K562 (cell line): Measurements from ENCODE around the gene DSCAM. TPM values are rescaled to one million over a fixed set of nuclear protein-coding genes. Genes with fewer than 3 reads are reported as not detected.

Source experiments
- ATAC-seq: fragments of 200-7000 bp; cut with Tn5 transposase; 3 replicates; pipeline ENCODE4 v1.9.1; 2020; ENCODE audit warnings: moderate library complexity
- BruUV-seq: library from RNA; stranded (reverse); fragments of 400-500 nt; replicated peaks from 2 replicates; lab custom pipeline; 2021; lab: Mats Ljungman, UMichigan
- CTCF ChIA-PET: fragments of 300-600 bp; formaldehyde crosslinking; extraction: SDS; loops from one replicate; lab custom pipeline; 2021; ENCODE audit warnings: low intra/inter-chr PET ratio; lab: Yijun Ruan, JAX
- POLR2A ChIA-PET: fragments of 300-600, 350-650 bp; sonication (Branson Sonifier 250); formaldehyde crosslinking; extraction: SDS; loops from one replicate; lab custom pipeline; 2021; ENCODE audit warnings: antibody characterized with exemption, inconsistent platforms; lab: Yijun Ruan, JAX
- DNase-seq, 4 experiments: peaks; one replicate each; pipeline versions ENCODE4 v3.0.0 to v3.0.0-alpha.2; 2011 to 2018; ENCODE audit warnings: low spot score in 3 of 4, mixed read lengths in 3 of 4; ENCODE audit errors: extremely low read depth in 1 of 4
- FAIRE-seq: peaks from 2 replicates; lab custom pipeline; 2011; peaks lifted over from hg19 to GRCh38; lab: Jason Lieb, UNC
- H2AFZ ChIP-seq: 2 replicates; pipeline ENCODE4 v1.6.0; 2011; ENCODE audit warnings: low read depth, low read length, control low read depth, inconsistent platforms
- H3K27ac ChIP-seq: fragments of 200-600 bp; 3 replicates; pipeline ENCODE4 v1.8.0; 2011; ENCODE audit warnings: low read depth, mild to moderate bottlenecking, control low read depth, inconsistent platforms, low read length, moderate library complexity, mixed read lengths; ENCODE audit errors: extremely low read depth
- H3K27me3 ChIP-seq, 2 experiments: fragments of 300-600 bp in 1 of 2; 2 replicates in 1 of 2; 3 replicates in 1 of 2; pipeline versions ENCODE4 v1.6.0 to v1.8.0; 2011; ENCODE audit warnings: inconsistent platforms in 2 of 2, low read length in 2 of 2, mild to moderate bottlenecking in 1 of 2, mixed read lengths in 1 of 2, moderate library complexity in 1 of 2; ENCODE audit not compliant: control insufficient read depth in 2 of 2, insufficient read depth in 2 of 2
- H3K36me3 ChIP-seq: fragments of 300-600 bp; 3 replicates; pipeline ENCODE4 v1.8.0; 2011; ENCODE audit warnings: mild to moderate bottlenecking, low read length, inconsistent platforms; ENCODE audit not compliant: control insufficient read depth, insufficient read depth
- H3K4me1 ChIP-seq, 2 experiments: fragments of 200-600 bp in 1 of 2; replicated peaks in 1 of 2; 2 replicates in 1 of 2; 3 replicates in 1 of 2; pipeline versions ENCODE4 v1.5.1 to v1.8.0; 2011; ENCODE audit warnings: inconsistent platforms in 2 of 2, low read length in 2 of 2, mild to moderate bottlenecking in 1 of 2, mixed read lengths in 1 of 2, moderate library complexity in 1 of 2; ENCODE audit not compliant: control insufficient read depth in 2 of 2, insufficient read depth in 2 of 2
- H3K4me2 ChIP-seq: 2 replicates; pipeline ENCODE4 v1.6.1; 2011; ENCODE audit warnings: low read length, control low read depth, inconsistent platforms, mixed read lengths; ENCODE audit not compliant: insufficient read depth
- H3K4me3 ChIP-seq: fragments of 200-600 bp; sonication (generic), shearing (Covaris generic); 2 replicates; pipeline ENCODE4 v1.5.1; 2016; ENCODE audit warnings: control low read depth, inconsistent platforms
- H3K79me2 ChIP-seq: fragments of 200-600 bp; 3 replicates; pipeline ENCODE4 v1.8.0; 2011; ENCODE audit warnings: low read length, inconsistent platforms; ENCODE audit not compliant: control insufficient read depth, insufficient read depth
- H3K9ac ChIP-seq, 2 experiments: 2 replicates each; pipeline versions ENCODE4 v1.6.0 to v1.6.1; 2011; ENCODE audit warnings: low read depth in 2 of 2, low read length in 2 of 2, control low read depth in 1 of 2, inconsistent platforms in 1 of 2, mild to moderate bottlenecking in 1 of 2, mixed read lengths in 1 of 2; ENCODE audit not compliant: insufficient read depth in 1 of 2
- H3K9me1 ChIP-seq: one replicate; pipeline ENCODE4 v1.6.0; 2011; ENCODE audit warnings: inconsistent platforms, mild to moderate bottlenecking, low read length, moderate library complexity; ENCODE audit not compliant: control insufficient read depth, insufficient read depth
- H3K9me3 ChIP-seq: replicated peaks from 2 replicates; pipeline ENCODE4 v1.5.1; 2011; ENCODE audit warnings: low read depth, low read length, inconsistent platforms; ENCODE audit not compliant: control insufficient read depth, insufficient read depth
- H4K20me1 ChIP-seq: replicated peaks from 2 replicates; pipeline ENCODE4 v1.6.1; 2011; ENCODE audit warnings: low read length, inconsistent platforms, mixed read lengths; ENCODE audit not compliant: control insufficient read depth, insufficient read depth
- NFE2L1 ChIP-seq: fragments of 450-650 bp; IDR thresholded peaks from 2 replicates; pipeline ENCODE4 v1.6.1; 2016; ENCODE audit warnings: missing genetic modification characterization, low read depth, mild to moderate bottlenecking, missing compliant biosample characterization, moderate library complexity, borderline replicate concordance
- STAT6 ChIP-seq: sonication (generic); formaldehyde crosslinking; IDR thresholded peaks from 2 replicates; pipeline ENCODE4 v1.8.1; 2023; ENCODE audit warnings: mild to moderate bottlenecking, missing genetic modification reagents
- WGBS: fragments of 100-300 bp; shearing (Covaris generic); methylation state at CpG from one replicate; pipeline ENCODE4 v1.1.6; 2016; ENCODE audit warnings: low coverage, mixed read lengths; ENCODE audit not compliant: insufficient coverage; ENCODE audit errors: missing lambda C conversion rate; 5-methylcytosine and 5-hydroxymethylcytosine counted together
- in situ Hi-C: fragments of 300-500 bp; cut with MboI; formaldehyde crosslinking; loops from 4 replicates; pipeline ENCODE4 v1.15.0; 2018; ENCODE audit warnings: inconsistent platforms, mixed read lengths
- intact Hi-C: fragments of 100-400 bp; cut with micrococcal nuclease; formaldehyde crosslinking; loops from 2 replicates; pipeline ENCODE4 v1.14.2; 2022
- polyA plus RNA-seq, 8 experiments: library from polyadenylated mRNA; depleted of rRNA in 4 of 8; stranded (reverse) in 5 of 8; unstranded in 3 of 8; fragments of >200 nt; fragmentation: Nextera tagmentation in 2 of 8; fragmentation: Illumina TruSeq in 1 of 8; extraction: Ambion mirVana in 2 of 8; extraction: Trizol in 1 of 8; gene quantifications; 2 replicates each; pipeline versions ENCODE4 v1.2.1 to v1.2.3, GENCODE V29; 2011 to 2014; ENCODE audit warnings: inconsistent platforms in 1 of 8, missing spikeins in 1 of 8
- total RNA-seq, 7 experiments: library from RNA; depleted of rRNA in 6 of 7; stranded (reverse); fragments of >200 nt in 6 of 7; fragmentation: Illumina TruSeq in 2 of 7; extraction: Trizol in 2 of 7; gene quantifications; 2 replicates each; pipeline versions ENCODE4 v1.2.1 to v1.2.3, GENCODE V29; 2011 to 2021; ENCODE audit warnings: low replicate concordance in 1 of 7

DSCAM gene
- total and polyA plus RNA-seq, 9 of the 15 experiments (the other 6 are each of a cell fraction or from before 2014, with no cell fraction given): not detected

- Histone ChIP-seq H3K27ac (no peak overlapping the region), H2AFZ (no peak overlapping the region), H3K4me2 (no peak overlapping the region), H3K4me3 (no peak overlapping the region), H3K9me1 (no peaks in the 10 kb centered on the region), H4K20me1 (no peaks in the 10 kb centered on the region), H3K9ac (no peak overlapping the region), H3K79me2 (no peaks in the 10 kb centered on the region), H3K9me3 (0 out of 2 replicates have a peak, but pooled peaks cover 2% of the 10 kb centered on the region), H3K4me1 (no peaks in the 10 kb centered on the region), H3K27me3 (no peaks in the 10 kb centered on the region), H3K36me3 (no peaks in the 10 kb centered on the region)
- no TSS peak for BruUV-seq
- in situ Hi-C loops (no loop called here), intact Hi-C loops (no loop called here)
- ATAC-seq (no peak), DNase-seq (no peak), FAIRE-seq (no peak)
- POLR2A ChIA-PET: no interaction called here
- 2% methylated on average over 15 of the region's 15 CpGs for WGBS
- CTCF ChIA-PET: no interaction called here
- no peak for TF ChIP-seq NFE2L1 (tag)
- TF ChIP-seq STAT6: no peak
Observed at GRCh38 chr21:40840401-40841125, 6.4 kb downstream of the DSCAM start.
